Fibroblast of the conjunctiva (primary cell): Measurements from ENCODE around the gene UBE2J2.

Experiments
- DNase-seq: peaks from one replicate; pipeline ENCODE4 v3.0.0-alpha.2; 2010; ENCODE audit warnings: low read depth

The UBE2J2 gene

DNA sequence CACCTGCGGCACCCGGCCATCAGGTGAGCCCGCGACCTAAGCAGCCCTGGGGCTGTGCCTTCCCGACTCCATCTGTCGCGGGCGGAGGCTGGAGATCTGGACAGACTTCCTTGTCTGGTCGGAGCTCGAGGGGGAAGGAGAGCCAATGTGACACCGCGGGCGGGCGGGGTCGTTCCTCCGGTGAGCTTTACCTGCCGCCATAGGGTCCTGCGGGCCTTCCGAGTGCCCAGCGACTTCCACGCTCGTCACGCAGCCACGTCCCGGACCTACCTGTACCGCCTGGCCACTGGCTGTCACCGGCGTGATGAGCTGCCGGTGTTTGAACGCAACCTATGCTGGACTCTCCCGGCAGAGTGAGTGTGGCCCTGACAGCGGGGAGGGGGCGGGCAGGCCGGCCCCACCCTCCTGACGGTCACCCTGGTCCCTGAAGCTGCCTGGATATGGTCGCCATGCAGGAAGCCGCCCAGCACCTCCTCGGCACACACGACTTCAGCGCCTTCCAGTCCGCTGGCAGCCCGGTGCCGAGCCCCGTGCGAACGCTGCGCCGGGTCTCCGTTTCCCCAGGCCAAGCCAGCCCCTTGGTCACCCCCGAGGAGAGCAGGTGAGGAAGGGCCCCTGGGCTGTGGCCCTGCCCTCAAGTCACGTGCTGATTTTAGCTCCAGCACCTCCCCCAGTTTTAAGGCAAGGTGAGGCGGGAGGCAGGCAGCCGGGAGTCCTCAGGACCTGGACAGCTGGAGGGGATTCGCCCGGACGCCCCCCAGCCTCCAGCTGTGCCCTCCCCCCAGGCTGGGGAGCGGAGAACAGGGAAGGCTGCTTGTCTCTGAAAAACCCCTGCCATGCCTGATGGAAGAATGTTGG is 35.8 kb upstream of the UBE2J2 start:
- no peak for DNase-seq

DNA sequence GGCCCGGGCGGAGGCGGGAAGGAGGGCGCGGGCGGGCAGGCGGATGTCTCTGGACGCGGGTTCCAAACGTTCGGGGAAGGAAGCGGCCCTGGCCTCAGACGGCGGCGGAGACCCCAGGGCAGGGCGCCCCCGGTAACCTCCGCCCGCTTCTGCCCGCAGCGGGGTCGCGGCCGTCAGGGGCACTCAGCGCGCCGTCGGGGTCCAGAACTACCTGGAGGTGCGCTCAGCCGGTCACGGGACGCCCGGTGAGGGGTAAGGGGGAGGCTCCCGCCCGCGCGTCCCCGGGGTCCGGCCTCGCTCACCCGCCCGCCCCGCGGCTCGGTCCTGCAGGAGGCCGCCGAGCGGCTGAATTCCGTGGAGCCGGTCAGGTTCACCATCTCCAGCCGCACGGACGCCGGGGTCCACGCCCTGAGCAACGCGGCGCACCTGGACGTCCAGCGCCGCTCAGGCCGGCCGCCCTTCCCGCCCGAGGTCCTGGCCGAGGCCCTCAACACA is 35.1 kb upstream of the UBE2J2 start:
- DNase-seq = no peak

DNA sequence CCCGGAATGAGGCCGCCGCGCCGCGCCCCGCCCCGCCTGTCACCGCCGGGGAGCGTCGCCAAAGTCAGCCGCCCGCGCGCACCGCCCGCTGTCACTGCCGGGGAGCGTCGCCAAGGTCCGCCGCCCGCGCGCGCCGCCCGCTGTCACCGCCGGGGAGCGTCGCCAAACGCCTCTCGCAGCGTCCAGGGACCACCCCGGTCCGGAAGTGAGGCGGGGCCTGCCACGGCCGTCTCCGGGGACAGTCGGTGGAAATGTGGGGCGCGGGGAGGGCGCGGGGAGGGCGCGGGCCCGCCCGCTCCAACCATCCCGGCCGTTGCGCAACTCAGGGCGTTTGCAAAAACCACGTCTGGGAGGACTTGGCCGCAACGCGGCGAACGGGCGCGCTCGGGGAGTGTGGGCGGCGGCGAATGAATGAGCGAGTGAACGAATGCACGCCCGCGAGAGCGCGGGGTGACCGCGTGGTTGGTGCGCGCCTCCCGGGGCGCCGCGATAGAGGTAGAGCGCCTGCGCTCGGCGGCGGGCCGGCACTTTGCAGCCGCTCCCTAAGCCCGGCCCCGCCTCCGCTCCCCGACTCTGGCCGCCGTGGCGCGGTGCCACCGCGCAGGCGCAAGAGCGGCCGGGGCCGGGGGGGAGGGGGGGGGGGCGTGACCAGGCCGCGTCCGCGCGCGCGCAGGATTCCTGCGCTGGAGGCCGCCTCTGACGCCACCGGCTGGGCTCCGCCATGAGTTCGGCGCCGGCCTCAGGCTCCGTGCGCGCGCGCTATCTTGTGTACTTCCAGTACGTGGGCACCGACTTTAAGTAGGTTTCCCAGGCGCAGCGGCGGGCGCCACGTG is 34.5 kb upstream of the UBE2J2 start, which contains the start of the genes ACAP3 and PUSL1:
TSS of gene ACAP3 (minus strand) at position 8 of the 833 bp plus-strand sequence. CDS start 115 bp downstream, outside the sequence.
TSS of gene PUSL1 (plus strand) at position 675 of the 833 bp plus-strand sequence. CDS start at position 722, 47 bp downstream.
- peak; percentile 89 for DNase-seq

DNA sequence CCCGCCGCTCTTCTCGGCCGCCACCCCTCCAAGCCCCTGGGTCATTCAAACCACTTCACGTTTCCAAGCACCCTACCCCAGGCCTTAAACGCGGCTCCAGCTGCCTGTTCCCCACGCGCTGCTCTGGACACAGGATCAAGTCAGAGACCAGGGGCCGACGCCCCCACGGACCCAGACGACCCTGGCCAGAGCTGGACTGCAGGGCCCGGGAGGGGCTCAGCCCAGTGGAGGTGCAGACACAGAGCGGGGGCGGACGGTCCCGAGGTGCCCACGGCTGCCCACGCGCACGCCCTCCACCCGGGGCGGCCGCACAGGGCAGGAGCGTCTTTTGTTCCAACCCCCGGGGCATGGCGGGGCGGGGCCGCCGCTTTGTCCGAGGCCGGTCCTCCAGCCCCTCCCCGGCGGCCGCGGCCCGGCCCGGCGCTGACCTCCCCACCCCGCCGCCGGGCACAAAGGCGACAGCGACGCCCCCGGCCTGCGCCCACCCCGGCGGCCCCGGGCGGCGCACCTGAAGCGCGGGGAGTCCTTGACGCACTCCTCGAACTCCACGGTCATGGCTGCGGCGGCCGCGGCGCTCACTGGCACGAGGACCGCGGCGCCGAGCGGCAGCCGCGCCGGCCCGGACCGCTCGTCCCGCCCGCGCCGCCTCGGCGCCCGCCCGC is 33.7 kb upstream of the UBE2J2 start:
- DNase-seq = no peak

DNA sequence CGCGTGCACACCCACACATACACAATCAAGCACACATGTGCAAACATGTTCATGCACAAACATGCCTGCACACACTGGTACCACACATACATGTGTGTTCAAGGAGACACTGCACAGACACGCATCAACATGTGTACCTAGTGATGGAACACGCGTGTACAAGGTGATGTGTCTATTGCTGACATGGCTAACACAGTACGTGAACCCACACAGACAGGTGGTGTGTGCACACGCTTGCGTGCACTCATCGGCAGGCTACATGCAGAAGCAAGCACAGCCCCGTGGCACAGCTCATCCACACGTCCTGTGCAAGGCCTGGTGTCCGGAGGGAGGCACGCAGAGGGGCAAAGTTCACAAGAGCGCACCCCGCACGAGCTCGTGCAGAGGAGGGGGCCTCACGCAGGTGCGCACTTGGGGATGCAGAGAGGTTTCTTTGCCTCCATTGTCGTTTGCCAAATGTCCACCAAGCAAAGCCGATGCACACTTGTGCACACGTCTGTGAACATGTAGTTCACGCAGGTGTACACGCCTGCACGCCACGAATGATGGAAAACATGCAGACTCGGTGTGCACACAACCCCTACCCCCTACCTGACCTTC is 33.1 kb upstream of the UBE2J2 start:
- DNase-seq = no peak

DNA sequence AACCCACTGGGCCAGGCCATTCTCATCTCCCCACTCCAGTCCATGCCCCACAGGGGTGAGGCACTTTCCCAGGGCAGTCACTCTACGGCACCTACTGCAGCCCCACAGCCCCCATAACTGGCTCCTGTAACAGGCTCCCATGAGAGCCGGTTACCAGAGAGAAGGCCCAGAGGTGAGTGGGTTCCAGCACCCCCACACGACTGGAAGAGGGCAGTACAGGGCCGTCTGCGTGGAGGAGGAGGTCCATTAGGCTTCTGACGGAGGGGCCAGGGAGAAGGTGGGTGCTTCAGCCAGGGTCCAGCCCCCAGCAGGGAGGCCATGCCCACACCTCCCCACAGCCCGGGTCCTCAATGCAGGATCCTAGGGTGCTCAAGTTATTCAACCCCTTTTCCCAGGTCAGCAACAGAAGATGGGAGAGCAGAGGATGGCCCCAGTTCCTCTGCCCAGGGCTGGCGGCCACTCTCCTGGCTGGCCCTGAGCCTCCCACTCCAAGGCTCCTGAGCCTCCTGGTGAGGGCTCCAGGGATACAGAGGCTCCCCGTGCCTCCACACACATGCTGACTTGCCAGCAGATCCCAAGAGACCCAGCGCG is 32.5 kb upstream of the UBE2J2 start:
- no peak for DNase-seq

DNA sequence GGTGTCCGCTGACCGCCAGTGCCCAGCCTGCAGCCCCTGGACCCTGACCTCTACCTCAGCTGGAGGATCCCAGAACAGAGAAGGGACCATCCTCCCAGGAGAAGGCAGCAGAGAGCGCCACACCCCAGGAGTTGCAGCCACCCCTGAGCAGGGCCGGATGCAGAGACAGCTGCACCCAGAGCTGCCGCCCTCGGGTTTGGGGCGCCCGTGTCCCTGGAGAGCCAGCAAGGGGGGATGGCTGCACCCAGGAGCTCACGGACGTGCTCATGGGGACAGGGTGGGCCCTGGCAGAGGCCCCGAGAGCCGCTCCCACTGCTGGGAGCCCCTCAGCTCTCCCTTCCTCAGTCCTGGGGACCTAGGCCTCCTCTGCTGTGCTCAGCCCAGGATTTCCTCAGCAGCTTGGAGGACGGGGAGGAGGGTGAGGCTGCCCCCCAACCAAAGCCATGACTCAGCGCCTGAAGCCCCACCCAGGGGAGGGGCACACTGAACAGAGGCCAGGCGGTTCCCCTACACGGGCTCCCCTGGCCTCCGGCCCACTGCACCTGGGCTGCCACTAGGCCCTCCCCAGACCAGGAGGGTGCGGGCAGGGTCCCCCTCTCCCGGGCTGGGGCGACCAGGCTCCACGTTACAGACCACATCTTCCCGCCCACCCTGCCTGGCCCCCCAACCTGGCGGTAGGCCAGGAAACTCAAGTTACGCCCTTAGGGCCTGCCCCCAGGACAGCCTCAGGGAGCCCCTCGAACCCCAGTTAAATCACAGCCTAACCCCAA is 31.8 kb upstream of the UBE2J2 start:
- peak; percentile 55 for DNase-seq

DNA sequence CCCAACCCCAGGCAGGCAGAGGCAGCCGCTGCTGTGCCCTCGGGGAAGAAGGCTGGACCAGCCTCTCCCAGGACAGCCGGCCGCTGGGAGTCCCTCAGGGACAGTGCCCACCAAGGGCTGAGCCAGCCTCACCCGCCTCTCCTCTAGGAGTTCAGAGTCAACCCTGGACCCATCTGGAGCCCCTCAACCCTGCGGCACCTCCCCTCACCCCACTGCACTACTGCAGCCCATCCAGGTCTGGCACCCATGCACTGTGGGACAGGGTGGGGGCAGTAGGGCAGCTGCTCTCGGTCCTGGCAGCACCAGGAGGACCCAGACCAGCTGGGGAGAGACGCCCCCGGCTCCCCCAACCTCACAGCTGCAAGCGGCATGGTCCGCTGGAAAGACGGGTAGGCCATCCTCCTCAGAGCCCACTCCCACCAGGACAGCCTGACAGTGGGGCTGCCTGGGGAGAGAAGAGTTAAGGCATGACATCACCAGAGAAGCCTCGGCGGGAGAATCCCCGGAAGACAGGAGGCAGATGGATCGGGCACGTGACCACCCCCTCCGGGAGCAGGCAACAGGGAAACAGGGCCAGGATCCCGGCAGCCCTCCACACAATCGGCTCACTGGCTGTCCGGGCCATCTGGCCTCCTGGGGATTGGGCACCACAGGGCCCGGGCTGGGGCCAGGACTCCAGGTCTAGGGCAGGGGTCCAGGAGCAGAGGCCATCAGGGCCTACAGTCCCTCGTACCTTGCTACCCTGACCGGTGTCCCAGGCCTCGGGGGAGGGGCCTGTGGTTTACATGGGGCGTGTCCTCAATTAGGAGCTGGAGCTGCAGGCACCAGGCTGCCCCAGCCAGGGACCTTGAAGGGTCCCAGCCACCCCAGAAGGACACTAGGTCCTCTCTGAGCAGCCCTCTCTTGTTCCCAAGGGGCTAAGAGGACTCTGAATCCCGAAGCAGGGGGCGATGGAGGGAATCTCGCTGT is 31.0 kb upstream of the UBE2J2 start:
- DNase-seq = peak; percentile 42

DNA sequence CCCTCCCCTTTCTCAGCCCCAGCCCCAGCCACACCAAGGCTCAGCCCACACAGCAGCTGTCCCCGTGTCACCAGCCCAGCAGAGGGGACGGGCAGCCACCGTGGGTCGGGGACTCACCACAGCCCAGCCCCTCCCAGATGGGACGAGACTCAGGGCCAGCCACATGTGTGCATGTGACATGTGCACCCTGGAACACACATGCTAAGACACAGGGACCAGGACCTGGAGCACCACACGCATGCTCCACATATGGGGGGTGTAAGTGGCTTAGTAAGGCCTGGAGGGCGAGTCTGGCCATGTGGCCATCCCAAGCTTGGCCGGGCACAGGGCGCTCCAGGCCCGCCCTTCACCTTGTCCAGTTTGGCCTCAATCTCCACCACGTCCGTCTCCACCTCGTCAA is 30.1 kb upstream of the UBE2J2 start:
- DNase-seq = no peak

DNA sequence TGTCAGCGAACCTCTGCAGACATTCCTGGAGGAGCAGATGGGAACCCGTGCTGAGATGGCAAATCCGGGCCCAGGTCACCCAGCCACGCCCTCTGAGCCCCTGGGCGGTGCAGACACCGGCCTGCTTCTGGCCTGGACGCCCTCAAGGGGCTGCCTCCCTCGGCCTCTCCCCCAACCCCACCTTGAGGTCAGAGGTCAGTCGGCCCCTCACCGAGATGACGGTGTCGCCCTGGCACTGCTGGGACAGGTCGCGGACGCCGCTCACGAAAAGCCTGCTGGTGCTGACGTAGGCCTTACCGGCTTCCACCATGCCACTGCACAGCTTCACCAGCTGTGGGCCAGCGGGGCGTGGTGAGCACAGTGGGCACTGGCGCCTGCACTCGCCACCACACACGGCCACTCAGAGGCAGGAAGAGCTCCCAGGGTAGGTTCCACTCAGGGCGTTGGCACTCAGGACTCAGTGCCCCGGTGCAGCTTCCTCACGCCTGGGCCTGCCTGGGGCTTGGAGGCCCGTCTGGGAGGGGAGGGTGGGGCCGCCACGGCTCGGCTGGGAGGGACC is 29.4 kb upstream of the UBE2J2 start:
- no peak for DNase-seq

DNA sequence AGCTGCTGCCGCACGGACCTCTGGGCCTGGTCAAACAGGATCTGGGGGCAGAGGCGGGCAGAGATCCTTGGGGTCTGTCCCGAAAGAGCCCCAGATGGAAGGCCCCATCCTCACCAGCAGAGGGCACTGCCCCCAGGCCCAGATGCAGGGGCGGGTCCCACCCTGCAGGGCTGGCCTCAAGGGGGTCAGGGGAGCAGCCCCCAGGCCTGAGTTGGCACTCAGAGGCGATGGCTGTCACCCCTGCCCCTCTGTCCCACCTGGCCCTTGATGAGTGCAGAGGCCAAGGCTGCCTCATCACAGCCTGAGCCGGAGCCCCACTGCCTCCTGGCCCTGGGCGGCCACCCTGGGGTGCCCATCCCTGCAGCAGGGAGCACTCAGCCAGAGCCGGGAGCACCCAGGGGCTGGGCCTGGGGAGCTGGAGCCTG is 28.4 kb upstream of the UBE2J2 start:
- no peak for DNase-seq

DNA sequence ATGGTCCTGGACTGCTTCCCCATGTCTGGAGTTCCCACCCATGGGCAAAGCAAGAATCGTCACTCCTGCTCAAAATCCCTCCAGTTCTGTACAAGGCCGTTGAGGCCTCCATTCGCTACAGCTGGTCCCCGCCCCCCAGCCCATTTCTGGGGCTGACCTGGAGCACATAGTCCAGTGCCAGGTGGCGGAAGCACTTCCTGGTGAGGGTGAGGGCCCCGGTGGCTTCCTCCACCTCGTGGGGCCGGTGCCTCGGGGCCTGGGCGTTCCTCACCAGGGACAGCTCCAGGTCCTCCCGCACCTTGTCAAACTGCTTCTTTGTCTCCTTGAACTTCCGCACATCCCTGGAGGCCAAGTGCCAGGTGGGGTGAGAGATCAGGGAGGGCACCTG is 26.7 kb upstream of the UBE2J2 start:
- DNase-seq = no peak

DNA sequence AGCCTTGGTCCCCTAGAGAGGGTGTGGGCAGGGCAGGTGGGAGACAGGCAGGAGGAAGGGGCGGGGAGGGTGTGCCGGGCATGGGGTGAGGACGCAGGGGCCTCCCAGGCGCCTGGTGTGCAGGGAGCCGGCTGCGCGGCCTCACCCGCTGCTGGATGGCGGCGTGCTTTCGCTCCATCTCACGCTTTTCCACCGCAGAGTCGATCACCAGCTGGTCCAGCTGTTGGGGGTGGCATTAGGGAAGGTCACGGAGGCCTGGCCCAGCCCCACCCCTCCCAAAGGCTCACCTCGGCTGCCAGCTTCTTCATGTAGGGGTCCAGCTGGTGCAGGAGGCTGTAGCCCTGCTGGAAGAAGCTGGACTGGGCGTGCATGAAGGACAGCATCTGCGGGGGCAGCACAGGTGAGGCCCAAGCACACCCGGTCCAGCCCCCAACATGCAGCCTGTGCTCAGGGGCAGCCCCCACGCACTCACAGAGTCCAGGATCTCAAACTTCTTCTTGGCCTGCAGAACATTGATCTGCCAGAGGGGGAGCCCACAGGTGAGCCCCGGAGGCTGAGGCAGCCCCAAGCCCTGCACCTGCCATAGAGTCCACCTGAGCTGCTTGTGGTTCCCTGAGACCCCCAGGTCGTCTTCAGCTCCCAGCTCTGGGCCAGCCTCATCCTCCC is 26.2 kb upstream of the UBE2J2 start:
- no peak for DNase-seq

DNA sequence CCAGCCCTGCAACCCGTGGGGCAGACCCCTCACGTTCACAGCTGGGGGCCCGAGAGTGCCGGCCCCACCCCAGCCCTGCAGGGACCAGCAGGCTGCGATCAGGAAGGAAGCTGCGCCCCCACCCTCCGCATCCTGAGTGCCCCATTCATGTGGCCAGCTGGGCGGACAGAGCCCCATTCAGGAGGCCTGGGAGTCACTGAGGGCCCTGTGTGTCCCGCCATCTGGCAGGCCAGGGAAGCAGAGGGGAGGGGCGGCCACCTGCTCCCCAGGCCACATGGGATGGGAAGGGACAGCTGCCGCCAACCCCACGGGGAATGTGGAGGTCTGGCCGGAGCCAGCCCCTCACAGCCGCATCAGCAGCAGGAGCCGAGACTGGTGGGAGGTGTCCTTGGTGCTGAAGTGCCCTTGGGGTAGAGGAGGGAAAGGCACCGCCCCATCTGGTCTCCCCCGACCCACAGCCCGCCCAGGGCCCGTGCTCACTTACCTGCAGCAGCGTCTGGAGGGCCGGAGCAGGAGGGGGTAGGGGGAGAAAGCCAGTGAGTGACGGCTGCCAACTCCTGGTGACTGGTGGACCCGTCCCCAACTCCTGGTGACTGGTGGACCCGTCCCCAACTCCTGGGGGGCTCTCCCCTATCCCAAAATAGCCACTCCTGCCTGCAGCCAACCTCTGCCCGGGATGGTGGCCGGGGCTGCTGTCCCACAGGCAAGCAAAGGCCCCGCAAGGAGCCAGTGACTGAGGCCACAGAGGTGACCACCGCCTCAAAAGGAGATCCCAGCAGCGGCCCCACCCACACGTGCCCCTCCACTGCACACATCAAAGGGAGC is 25.4 kb upstream of the UBE2J2 start:
- DNase-seq = no peak

DNA sequence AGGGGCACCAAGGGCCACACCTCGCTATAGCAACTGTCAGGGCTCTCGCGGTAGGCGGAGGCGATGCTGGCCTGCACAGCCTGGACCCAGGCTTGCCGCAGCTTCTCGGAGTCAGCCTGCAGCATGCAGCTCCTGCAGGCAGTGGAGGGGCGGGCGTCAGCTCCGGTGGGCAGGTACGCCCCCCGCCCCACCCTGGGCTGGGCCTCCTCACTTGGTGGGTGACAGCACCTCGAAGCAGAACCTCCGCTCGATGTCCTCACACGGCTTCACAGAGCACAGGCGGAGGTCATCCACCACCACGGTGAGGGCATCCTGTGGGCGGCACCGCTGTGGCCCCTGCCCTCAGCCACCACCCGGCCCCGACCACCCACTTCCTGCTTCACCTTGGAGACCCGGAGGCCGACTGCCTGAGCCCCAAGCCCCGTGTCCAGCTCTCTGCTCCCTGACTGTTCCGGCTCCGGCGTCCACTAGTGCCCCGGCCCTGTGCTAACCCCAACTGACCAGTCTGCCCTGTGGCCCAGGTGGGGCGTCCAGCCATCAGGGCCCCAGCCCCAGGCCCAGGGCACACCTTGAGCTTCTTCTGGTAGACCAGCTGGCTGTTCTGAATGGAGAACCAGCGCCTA is 24.3 kb upstream of the UBE2J2 start:
- no peak for DNase-seq

DNA sequence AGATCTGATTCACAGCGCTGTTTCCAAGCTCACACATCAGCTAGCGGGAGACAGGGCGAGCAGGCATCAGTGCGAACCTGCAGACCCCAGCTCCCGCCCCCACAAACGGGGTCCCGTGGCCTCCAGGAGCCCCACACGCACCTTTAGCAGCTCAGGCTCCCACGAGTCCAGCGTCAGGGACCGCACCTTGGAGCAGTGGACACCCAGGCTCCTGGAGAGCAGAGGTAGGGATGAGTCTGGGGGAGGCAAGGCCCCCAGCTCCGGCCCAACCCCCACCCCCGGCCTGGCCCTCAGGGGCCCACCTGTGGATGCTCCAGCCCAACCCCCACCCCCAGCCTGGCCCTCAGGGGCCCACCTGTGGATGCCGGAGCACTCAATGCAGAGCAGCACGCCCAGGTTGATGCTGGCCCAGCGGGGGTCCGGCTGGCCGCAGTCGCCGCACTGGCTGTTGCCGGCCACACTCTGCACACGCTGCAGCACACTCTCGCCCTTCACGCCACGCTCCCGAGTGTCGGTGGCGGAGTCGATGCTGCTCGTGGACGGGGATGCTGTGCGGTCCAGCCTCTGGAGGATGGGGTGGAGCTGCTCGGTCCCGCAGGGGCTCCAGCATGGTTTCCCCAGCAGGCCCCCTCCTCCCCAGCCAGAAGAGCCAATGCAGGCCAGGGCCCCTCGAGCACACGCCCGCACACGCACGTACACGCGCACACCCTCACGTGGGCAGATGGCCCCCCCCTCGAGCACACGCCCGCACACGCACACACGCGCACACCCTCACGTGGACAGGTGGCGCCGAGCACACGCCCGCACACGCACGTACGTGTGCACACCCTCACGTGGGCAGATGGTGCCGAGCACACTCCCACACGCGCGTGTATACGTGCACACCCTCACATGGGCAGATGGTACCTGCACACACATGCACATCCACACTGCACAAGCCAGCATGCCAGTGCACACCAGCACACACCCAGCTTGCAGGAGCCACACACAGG is 22.7 kb upstream of the UBE2J2 start:
- DNase-seq = no peak
